DLD1 (cell line): ENCODE results near the gene SULT1C4.

Source experiments
- in situ Hi-C: cut with HindIII; loops from 2 replicates; pipeline ENCODE4 v1.10.0; 2017; ENCODE audit warnings: low sequenced_read_pairs

The SULT1C4 gene

GRCh38 chr2:108369153-108369552 is 8.6 kb upstream of the SULT1C4 start:
- in situ Hi-C loops = no loop called here

- in situ Hi-C loops = no loop called here
Measured at GRCh38 chr2:108370080-108370479, 7.7 kb upstream of the SULT1C4 start.

- in situ Hi-C loops = no loop called here
Measured at GRCh38 chr2:108376774-108377173, 980 bp upstream of the SULT1C4 start.

GRCh38 chr2:108377401-108377800 is 353 bp upstream of the SULT1C4 start:
- in situ Hi-C loops = no loop called here

- in situ Hi-C loops = no loop called here
Measured at GRCh38 chr2:108378851-108379250, 1.1 kb downstream of the SULT1C4 start.

- in situ Hi-C loops = no loop called here
Measured at GRCh38 chr2:108382196-108382595, 4.4 kb downstream of the SULT1C4 start.

GRCh38 chr2:108383146-108383830 is 5.5 kb downstream of the SULT1C4 start:
- in situ Hi-C loops = no loop called here

GRCh38 chr2:108384662-108385393 is 7.1 kb downstream of the SULT1C4 start:
- in situ Hi-C loops = no loop called here

- in situ Hi-C loops = no loop called here
Measured at GRCh38 chr2:108385411-108386071, 7.8 kb downstream of the SULT1C4 start.

GRCh38 chr2:108388045-108388444 is 10.3 kb downstream of the SULT1C4 start:
- in situ Hi-C loops = no loop called here

GRCh38 chr2:108390340-108390739 is 12.6 kb downstream of the SULT1C4 start:
- in situ Hi-C loops = no loop called here

- in situ Hi-C loops = no loop called here
Measured at GRCh38 chr2:108392029-108392428, 14.3 kb downstream of the SULT1C4 start.

- in situ Hi-C loops = no loop called here
Measured at GRCh38 chr2:108393197-108393596, 15.4 kb downstream of the SULT1C4 start.

GRCh38 chr2:108395155-108395554 is 17.4 kb downstream of the SULT1C4 start:
- in situ Hi-C loops = no loop called here

- in situ Hi-C loops = no loop called here
Measured at GRCh38 chr2:108396845-108397244, 19.1 kb downstream of the SULT1C4 start.

GRCh38 chr2:108399479-108399878 is 21.7 kb downstream of the SULT1C4 start:
- in situ Hi-C loops = no loop called here

GRCh38 chr2:108401800-108402199 is 24.0 kb downstream of the SULT1C4 start:
- in situ Hi-C loops = no loop called here

- in situ Hi-C loops = no loop called here
Measured at GRCh38 chr2:108403494-108403893, 25.7 kb downstream of the SULT1C4 start.

GRCh38 chr2:108404784-108405397 is 27.1 kb downstream of the SULT1C4 start:
- in situ Hi-C loops = no loop called here

GRCh38 chr2:108407864-108408729 is 30.3 kb downstream of the SULT1C4 start:
- in situ Hi-C loops = no loop called here

GRCh38 chr2:108409768-108410167 is 32.0 kb downstream of the SULT1C4 start:
- in situ Hi-C loops = no loop called here
